ENCODE measurements around the gene STAMBPL1. TPM values are rescaled to one million over a fixed set of nuclear protein-coding genes. Genes with fewer than 3 reads are reported as not detected.

The STAMBPL1 gene
- total RNA-seq, 4 donors from 2014 or later: 14.4 to 26.3 (median 22.3) TPM

- Histone ChIP-seq H3K27ac (no peak overlapping the region), H3K9me3 (no peaks in the 10 kb centered on the region), H3K36me3 (no peaks in the 10 kb centered on the region), H3K27me3 (no peaks in the 10 kb centered on the region), H3K4me3 (no peak overlapping the region), H3K4me1 (peaks cover 0 to 11% (median 0%) of the 10 kb centered on the region in 3 donors)
- 88 to 97% methylated on average over 2 to 3 of the region's 3 CpGs for WGBS, 2 donors (ENCODE audit: low coverage in 1 of 2)
- no peak for ATAC-seq
- TF ChIP-seq POLR2A (IDR thresholded peaks at IDR 0.05) (no peak), EP300 (IDR thresholded peaks at IDR 0.05) (no peak), POLR2AphosphoS5 (IDR thresholded peaks at IDR 0.05) (no peak), CTCF (IDR thresholded peaks at IDR 0.05) (no peak)
Measured at GRCh38 chr10:88911851-88912250, 31.8 kb downstream of the STAMBPL1 start.

GRCh38 chr10:88913127-88913526, 33.1 kb downstream of the STAMBPL1 start:
- TF ChIP-seq POLR2AphosphoS5 (IDR thresholded peaks at IDR 0.05) (peak; percentile 20), POLR2A (IDR thresholded peaks at IDR 0.05) (no peak)
- H3K4me3 ChIP-seq: no peak overlapping the region
- H3K27ac ChIP-seq: peak overlapping the region in 3 of 4 donors; percentile 13 to 64 (median 60)
- H3K9me3 ChIP-seq: no peaks in the 10 kb centered on the region
- H3K4me1 ChIP-seq: peaks cover 0 to 11% (median 0%) of the 10 kb centered on the region in 3 donors
- H3K36me3 ChIP-seq: no peaks in the 10 kb centered on the region
- peak; percentile 77 for ATAC-seq
- 43 to 82% methylated on average over 6 to 7 of the region's 9 CpGs for WGBS, 2 donors (ENCODE audit: low coverage in 1 of 2)
- no peaks in the 10 kb centered on the region for H3K27me3 ChIP-seq

GRCh38 chr10:88913788-88914187, 33.7 kb downstream of the STAMBPL1 start:
- TF ChIP-seq CTCF (IDR thresholded peaks at IDR 0.05) (no peak), EP300 (IDR thresholded peaks at IDR 0.05) (no peak), POLR2A (IDR thresholded peaks at IDR 0.05) (no peak)
- H3K36me3 ChIP-seq: no peaks in the 10 kb centered on the region
- H3K4me1 ChIP-seq: peaks cover 0 to 11% (median 0%) of the 10 kb centered on the region in 3 donors
- no peaks in the 10 kb centered on the region for H3K9me3 ChIP-seq
- 46 to 52% methylated on average over 5 of the region's 5 CpGs for WGBS, 2 donors (ENCODE audit: low coverage in 1 of 2)
- ATAC-seq: no peak
- H3K4me3 ChIP-seq: no peak overlapping the region
- H3K27me3 ChIP-seq: no peaks in the 10 kb centered on the region
- H3K27ac ChIP-seq: peak overlapping the region in 2 of 4 donors; percentile 13 to 64

- Histone ChIP-seq H3K27me3 (no peaks in the 10 kb centered on the region), H3K27ac (no peak overlapping the region), H3K4me1 (peaks cover 3 to 28% (median 7%) of the 10 kb centered on the region in 3 donors), H3K4me3 (no peak overlapping the region), H3K36me3 (no peaks in the 10 kb centered on the region), H3K9me3 (no peaks in the 10 kb centered on the region)
- WGBS, 2 donors (ENCODE audit: low coverage in 1 of 2): 74 to 88% methylated on average over 2 of the region's 2 CpGs
- ATAC-seq: no peak
- TF ChIP-seq EP300 (IDR thresholded peaks at IDR 0.05): no peak
- no peak for TF ChIP-seq POLR2AphosphoS5 (IDR thresholded peaks at IDR 0.05)
- no peak for TF ChIP-seq CTCF (IDR thresholded peaks at IDR 0.05)
- TF ChIP-seq POLR2A (IDR thresholded peaks at IDR 0.05): no peak
Measured at GRCh38 chr10:88915781-88916180, 35.7 kb downstream of the STAMBPL1 start.

GRCh38 chr10:88916231-88916630, 36.2 kb downstream of the STAMBPL1 start:
- Histone ChIP-seq H3K9me3 (no peaks in the 10 kb centered on the region), H3K4me3 (no peak overlapping the region), H3K4me1 (peaks cover 3 to 33% (median 11%) of the 10 kb centered on the region in 3 donors), H3K27ac (no peak overlapping the region), H3K27me3 (no peaks in the 10 kb centered on the region), H3K36me3 (no peaks in the 10 kb centered on the region)
- TF ChIP-seq EP300 (IDR thresholded peaks at IDR 0.05) (no peak), POLR2AphosphoS5 (IDR thresholded peaks at IDR 0.05) (no peak), CTCF (IDR thresholded peaks at IDR 0.05) (no peak), POLR2A (IDR thresholded peaks at IDR 0.05) (no peak)
- no peak for ATAC-seq
